HG03432 (cell line): ENCODE data around the gene ZPBP2.
"Not testable (repeated sequence)": the region's sequence is repeated elsewhere in the genome, so short reads cannot be mapped to it uniquely, and the experiment has no call there.

ENCODE experiments used
- ATAC-seq: cut with Tn5 transposase; IDR thresholded peaks from one replicate; pipeline ENCODE4 v1.9.1; 2021; ENCODE audit warnings: mild to moderate bottlenecking, moderate library complexity; ENCODE audit not compliant: unreplicated experiment

ZPBP2 gene, protein sequence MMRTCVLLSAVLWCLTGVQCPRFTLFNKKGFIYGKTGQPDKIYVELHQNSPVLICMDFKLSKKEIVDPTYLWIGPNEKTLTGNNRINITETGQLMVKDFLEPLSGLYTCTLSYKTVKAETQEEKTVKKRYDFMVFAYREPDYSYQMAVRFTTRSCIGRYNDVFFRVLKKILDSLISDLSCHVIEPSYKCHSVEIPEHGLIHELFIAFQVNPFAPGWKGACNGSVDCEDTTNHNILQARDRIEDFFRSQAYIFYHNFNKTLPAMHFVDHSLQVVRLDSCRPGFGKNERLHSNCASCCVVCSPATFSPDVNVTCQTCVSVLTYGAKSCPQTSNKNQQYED

DNA sequence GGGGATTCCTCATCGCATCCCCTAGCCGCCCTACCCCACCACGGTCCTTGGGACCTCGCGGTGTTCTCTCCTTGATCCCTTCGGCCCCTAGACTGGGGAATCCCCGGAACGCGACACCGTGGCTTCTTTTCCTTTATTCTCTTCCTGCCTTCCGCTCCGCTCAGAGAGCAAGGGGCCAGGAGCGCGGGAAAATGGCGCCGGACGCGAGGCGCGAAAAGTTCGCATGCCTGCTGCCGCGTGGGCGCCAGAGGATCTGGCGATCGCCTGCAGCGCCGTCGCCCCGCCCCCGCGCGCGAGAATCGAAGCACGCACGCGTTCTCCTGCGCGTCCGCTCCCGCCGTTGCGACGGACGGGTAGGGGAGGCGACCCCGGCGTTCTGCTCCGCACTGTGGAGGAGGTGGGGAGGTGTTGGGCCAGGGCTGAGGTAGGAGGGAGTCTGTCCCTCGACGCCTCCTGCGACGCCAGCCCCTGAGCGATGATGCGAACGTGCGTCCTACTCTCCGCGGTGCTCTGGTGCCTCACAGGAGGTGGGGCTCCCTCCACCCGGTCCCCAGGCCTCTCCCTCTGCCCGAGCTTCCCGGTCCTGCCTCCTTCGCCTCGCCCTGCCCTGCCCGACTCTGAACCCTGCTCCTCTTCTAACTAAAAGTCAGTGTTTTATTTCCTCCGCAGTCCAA lies at the start of gene ZPBP2:
TSS of gene ZPBP2 (plus strand) at position 323 of the 674 bp plus-strand sequence. CDS start at position 476, 153 bp downstream.
- no peak for ATAC-seq

DNA sequence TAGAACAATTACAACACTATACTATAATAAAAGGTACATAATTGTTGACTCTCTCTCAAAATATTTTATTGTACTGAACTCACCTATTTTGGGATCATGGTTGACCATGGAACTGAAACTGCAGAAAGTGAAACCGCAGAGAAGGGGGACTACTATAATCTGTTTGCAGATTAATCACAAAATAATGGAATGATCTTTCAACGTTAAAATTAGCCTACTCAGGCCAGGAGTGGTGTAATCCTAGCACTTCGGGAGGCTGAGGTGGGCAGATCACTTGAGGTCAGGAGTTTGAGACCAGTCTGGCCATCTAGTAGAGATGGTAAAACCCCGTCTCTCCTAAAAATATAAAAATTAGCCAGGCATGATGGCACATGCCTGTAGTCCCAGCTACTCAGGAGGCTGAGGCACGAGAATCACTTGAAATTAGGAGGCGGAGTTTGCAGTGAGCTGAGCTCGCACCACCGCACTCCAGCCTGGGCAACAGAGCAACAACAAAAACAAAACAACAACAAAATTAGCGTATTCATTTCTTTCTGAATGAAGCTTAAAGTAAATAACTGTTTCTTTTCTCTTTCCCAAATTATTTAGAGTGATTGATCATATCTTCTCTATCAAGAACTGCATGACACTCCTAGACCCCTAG lies 49.5 kb upstream of the ZPBP2 start:
- ATAC-seq: no peak

DNA sequence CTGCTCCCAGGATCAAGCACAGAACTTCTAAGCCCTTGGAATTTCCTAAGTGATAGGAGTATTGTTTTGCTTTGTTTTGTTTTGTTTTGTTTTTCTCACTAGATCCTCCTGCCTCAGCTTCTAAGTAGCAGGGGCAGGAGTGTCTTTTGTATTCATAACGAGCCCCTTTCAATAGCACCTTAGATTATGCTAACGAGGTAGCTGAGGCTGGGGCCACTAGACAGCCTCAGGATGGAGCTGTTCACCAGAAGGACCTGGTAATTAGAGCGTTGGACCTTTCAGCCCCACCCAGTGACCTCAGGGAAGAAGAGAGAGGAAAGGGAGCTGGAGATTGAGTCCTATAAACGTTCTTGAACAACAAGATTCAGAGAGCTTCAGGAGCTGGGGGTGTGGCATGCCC lies 47.5 kb upstream of the ZPBP2 start:
- no peak for ATAC-seq

DNA sequence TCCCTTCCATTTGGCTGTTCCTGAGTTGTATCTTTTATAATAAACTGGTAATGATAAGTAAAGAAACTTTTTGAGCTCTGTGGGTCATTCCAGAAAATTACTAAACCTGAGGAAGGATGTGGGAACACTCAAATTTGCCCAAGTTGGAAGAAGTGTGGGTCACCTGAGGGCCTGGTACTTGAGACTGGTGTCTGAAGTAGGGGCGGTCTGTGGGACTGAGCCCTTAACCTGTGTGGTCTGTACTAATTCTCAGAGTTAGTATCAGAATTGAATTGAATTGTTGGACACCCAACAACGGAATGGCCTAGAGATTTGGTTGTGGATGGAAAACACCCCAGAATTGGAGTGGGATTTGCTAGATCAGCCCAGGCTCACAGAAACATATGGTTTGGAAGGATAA lies 47.0 kb upstream of the ZPBP2 start:
- ATAC-seq: no peak

DNA sequence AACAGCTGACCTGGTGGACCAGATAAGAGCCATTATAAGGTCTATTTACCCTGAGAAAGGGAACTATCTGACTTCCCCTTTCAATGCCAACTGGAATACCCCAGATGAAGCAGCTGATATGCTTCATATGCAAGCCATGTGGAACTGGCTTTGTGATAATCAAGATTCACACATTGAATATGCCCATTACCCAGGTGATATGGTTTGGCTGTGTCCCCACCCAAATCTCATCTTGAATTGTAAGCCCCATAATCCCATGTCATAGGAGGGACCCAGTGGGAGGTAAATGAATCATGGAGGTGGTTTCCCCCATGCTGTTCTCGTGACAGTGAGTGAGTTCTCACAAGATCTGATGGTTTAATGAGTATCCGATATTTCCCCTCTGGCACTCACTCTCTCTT lies 46.0 kb upstream of the ZPBP2 start:
- ATAC-seq: no peak

DNA sequence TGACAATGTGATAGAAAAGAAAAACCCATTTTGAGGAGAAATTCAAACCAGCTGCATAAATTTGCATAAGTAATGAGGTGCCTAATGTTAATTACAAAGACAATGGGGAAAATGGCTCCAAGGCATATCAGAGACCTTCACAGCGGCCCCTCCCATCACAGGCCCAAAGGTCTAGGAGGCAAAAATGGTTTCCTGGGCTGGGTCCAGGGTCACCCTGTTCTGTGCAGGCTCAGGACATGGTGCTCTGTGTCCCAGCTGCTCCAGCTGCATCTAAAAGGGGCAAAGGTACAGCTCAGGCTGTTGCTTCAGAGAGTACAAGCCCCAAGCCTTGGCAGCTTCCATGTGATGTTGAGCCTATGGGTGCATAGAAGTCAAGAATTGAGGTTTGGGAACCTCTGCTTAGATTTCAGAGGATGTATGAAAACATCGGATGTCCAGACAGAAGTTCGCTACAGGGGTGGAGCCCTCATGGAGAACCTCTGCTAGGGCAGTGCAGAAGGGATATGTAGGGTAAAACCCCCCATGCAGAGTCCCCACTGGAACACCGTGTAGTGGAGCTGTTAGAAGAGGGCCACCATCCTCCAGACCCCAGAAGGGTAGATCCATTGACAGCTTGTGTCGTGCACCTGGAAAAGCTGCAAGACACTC lies 44.5 kb upstream of the ZPBP2 start:
- ATAC-seq: no peak

DNA sequence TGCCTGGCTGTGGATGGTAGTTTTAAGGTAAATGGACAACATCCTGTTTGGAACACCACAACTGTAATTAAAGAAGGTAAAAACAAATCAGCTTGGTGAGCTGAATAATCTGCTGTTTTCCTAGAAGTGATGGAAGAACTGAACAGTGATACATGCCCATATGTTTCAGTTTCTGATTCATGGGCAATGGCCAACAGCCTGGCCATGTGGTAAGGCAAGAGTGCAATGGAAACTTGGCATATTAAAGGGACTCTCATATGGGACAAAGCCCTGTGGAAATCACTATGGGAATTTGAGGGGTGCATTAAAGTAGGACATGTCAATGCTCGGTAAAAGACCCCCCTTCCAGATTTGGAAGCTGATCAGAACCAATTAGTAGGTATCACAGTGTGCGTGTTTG lies 41.7 kb upstream of the ZPBP2 start:
- no peak for ATAC-seq

DNA sequence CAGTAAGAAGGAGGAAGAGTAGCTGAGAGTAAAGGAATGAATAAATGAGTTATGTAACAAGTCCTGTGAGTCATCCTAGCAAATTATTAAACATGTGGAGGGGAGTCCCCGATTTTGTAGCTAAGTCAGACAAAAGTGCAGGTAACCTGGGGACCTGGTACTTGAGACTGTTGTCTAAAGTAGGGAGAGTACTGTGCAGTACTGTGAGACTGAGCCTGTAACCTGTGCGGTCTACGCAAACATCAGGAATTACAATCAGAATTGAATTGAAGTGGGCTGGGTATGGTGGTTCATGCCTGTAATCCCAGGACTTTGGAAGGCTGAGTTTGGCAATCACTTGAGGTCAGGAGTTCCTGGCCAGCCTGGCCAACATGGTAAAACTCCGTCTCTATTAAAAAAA lies 39.6 kb upstream of the ZPBP2 start:
- no peak for ATAC-seq

DNA sequence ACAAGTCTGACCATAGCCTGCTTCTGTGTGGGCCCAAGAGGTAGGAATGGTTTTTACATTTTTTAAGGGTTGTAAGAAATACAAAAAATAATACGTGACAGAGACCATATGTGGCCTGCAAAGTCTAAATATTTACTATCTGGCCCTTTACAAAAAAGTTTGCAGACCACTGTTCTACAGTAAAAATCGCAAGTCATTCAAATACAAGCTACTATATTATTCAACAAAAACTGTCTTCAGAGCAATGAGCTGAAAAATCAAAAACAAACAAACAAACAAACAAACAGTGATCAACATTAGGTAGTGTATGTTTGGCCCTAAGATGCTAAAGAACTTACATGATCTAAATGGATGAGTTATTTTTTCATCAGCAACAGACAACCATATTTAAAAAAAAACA lies 36.4 kb upstream of the ZPBP2 start:
- no peak for ATAC-seq

DNA sequence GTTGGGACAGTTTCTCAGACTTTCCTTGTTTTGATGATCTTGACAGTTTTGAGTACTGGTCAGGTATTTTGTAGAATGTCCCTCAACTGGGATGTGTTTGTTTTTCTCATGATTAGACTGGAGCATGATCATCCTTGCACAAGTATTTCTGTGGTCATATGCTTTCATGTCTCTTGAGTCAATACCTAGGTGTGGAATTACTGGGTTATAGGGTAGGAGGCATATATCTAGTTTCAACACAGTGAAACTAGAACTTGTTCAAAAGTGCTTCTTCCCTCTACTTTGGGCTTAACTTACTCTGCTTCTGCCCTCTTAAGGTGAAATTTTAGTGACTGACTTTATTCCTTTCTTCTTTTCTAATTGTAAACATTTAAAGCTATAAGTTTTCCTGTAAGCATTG lies 34.0 kb upstream of the ZPBP2 start:
- no peak for ATAC-seq

DNA sequence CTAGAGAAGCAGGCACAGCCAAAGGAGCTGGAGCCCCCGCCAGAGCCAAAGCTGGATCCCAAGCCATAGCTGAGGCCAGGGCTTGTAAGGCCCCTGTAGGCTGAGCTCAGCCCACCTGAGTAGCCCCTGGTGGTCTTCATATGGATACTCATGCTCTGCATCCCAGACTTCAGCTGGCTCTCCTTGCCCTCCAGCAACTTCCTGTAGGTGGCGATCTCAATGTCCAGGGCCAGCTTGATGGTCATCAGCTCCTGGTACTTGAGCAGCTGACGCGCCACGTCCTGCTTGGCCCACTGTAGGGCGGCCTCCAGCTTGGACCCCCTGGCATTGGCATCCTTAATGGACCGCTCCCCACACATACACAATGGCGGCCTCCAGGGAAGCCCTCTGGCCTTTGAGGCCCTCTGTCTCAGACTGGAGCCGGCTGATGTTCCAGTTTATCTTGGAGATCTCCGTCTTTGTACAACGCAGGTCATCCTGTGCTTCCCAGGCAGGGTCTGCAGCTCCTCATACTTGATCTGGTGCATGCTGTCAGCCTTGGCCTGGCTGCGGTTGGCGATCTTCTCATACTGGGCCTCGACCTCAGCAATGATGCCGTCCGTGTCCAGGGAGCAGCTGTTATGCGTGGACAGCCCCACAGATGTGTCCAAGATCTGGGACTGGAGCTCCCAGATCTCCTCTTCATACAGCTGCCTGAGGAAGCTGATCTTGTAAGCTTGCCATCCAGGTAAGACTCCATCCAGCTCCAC lies 32.8 kb upstream of the ZPBP2 start:
- ATAC-seq: no peak

DNA sequence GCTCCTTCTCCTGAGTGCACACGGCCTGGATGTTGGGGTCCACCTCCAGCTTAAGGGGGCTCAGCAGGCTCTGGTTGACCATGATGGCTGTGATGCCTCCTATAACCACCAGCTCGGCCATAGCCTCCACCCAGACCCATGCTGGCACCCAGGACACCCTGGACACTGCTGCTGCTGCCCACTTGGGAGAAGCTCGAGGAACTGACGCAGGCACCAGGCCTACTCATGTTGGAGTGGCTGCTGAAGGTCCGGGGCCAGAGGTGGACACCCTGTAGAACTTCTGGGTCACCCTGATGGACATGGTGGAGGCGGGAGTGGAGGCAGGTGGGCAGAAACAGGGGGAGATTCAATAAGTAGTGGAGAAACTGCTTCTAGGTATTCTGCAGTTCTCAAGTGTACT lies 31.9 kb upstream of the ZPBP2 start:
- ATAC-seq: no peak

DNA sequence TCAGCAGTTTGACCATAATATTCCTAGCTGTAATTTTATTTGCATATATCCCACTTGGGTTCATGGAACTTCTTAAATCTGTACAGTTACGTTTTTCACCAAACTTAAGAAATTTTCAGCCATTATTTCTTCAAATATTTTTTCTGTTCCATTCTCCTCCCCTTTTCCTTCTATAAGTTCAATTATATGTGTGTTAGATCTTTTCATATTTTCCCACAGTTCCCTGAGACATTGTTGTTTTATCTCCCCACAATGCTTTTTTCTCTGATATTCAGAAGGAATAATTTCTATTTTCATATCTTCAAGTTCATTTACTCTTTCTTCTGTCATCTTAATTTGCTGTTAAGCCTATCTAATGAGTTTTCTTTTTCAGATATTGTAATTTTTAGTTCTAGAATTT lies 29.9 kb upstream of the ZPBP2 start:
- ATAC-seq: no peak

DNA sequence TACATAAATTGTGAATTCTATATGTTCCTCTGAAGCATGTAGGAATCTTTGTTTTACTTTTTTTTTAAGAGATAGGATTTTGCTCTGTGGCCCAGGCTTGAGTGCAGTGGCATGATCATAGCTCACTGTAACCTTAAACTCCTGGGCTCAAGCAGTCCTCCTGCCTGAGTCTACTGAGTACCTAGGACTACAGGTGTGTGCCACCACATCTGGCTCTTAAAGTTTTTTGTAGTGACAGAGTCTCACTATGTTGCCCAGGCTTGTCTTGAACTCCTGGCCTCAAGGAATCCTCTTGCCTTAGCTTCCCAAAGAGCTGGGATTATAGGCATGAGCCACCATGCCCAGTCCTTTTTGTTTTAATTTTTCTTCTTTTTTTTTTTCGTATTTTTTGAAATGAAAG lies 29.2 kb upstream of the ZPBP2 start:
- ATAC-seq: no peak

DNA sequence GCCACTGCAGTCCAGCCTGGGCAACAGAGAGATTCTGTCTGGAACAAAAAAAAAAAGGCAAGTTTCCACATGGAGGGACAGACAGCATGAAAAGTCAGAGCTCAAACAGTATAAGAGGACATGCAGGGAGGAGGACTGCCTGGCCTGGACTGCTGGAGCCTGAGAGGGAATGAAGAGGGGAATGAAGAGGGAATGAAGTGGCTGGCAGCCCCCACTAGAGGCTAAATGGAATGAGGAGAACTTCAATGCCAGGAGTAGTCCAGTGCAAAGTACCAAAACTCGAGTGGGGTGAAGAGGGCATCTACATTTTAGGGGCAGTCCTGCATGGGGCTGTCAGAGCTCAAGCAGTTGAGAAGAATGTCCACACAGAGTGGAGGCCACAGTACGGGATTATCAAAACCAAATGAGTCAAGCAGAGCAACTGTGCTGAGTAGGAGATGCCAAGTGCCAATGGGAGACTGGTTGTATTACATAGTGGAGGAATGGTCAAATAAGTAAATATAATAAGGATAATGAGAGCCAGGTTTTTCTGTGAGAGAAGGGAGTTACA lies 26.8 kb upstream of the ZPBP2 start:
- no peak for ATAC-seq

DNA sequence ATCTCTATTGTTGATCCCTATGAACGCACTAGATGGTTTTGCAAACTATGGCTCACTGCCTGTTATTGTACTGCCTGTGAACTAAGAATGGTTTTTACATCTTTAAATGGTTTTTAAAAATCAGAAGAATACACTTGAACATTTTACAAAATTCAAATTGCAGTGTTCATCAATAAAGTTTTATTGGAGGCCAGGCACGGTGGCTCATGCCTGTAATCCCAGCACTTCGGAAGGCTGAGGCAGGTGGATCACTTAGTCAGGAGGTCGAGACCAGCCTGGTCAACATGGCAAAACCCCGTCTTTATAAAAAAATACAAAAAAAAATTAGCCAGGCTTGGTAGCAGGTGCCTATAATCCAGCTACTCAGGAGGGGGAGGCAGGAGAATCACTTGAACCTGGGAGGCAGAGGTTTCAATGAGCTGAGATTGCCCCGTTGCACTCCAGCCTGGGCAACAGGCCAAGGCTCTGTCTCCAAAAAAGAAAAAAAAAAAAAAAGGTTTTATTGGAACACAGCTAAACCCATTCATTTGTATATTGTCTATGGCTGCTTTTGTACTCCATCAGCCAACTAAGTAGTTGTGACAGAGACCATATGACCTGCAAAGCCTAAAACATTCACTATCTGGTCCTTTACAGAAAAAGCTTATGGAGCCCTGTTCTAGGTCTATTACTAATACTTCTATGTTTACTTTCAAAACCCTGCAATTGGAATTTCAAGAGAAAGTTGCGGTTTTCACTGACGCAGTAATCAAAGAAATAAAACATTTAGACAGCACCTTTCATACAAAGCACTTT lies 22.8 kb upstream of the ZPBP2 start:
- ATAC-seq: no peak

DNA sequence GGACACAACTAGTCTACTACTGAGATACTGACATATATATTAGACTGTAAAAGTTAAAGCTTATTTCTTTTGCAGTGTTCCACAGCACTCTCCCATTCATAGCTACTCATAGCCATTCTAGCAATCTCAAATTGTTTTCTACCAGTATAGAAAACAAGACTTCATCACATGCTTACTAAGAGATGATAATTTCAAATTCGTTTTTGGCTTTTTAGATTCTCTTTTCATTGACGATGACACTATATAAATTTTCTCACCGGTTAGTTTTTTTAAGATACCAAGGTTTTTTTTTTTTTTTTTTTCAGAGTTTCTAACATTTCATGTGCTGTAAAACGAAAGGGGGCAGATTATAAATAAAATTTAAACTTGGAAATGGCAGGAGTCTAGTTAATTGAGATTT lies 21.8 kb upstream of the ZPBP2 start:
- ATAC-seq: no peak

DNA sequence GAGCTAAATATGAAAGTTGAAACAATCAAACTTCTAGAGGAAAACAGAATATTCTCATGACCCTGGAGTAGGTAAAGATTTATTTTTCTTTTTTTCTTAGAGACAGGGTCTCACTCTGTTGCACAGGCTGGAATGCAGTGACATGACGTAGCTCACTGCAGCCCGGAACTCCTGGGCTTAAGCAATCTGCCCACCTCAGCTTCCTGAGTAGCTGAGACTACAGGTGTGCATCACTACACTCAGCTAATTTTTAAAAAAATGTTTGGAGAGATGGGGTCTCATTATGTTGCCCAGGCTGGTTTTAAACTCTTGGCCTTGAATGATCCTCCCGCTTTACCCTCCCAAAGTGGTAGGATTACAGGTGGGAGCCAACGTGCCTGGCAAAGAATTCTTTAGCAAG lies 19.4 kb upstream of the ZPBP2 start:
- ATAC-seq: no peak

DNA sequence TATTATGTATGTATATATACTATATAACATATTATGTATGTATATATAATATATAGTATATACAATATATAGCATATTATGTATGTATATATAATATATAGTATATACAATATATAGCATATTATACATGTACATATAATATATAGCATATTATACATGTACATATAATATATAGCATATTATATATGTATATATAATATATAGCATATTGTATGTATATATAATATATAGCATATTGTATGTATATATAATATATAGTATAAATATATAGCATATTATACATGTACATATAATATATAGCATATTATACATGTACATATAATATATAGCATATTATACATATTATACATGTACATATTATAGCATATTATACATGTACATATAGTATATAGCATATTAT lies 17.8 kb upstream of the ZPBP2 start:
- ATAC-seq: not testable (repeated sequence)

DNA sequence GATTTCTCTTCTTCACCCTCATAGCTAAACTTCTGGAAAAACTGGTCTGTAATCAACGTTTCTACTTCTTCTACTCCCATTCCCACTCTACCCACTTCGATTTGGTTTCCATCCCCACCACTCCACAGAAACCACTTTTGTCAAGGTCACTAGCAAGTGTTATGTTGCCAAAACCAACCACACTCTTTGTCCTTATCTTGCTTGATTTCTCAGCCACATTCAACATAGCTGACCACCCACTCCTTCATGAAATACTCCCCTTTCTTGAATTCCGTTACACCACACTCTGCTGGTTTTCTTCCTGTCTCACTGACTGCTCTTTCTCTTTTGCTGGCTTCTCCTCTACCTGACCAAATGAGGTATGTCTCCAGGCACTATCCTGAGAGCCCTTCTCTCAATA lies 15.8 kb upstream of the ZPBP2 start:
- no peak for ATAC-seq
